Activated T-cell treated with anti-CD3 and anti-CD28 coated beads, Interleukin-2, amount 50 U/mL, for 4 hours (primary cell): ENCODE measurements around the gene SLC25A41. TPM values are rescaled to one million over a fixed set of nuclear protein-coding genes. Genes with fewer than 3 reads are reported as not detected.

Experiments used
- ATAC-seq, 2 donors: fragments of 200-7000 bp; cut with Tn5 transposase; one replicate each; pipeline ENCODE4 v1.10.0; 2021
- DNase-seq: peaks from one replicate; pipeline ENCODE4 v3.0.0-alpha.2; 2020
- H3K27me3 Mint-ChIP-seq: one replicate; pipeline ENCODE4 v1.8.0; 2021; ENCODE audit warnings: low read depth, mixed read lengths
- H3K36me3 Mint-ChIP-seq: one replicate; pipeline ENCODE4 v1.8.0; 2022; ENCODE audit warnings: mixed read lengths; ENCODE audit not compliant: insufficient read depth
- H3K4me1 Mint-ChIP-seq: one replicate; pipeline ENCODE4 v1.8.0; 2021; ENCODE audit warnings: low read depth, mixed read lengths
- H3K4me3 Mint-ChIP-seq: one replicate; pipeline ENCODE4 v1.8.0; 2021; ENCODE audit warnings: mild to moderate bottlenecking, moderate library complexity, mixed read lengths
- H3K9me3 Mint-ChIP-seq: one replicate; pipeline ENCODE4 v1.8.0; 2021; ENCODE audit warnings: mixed read lengths
- total RNA-seq, 3 donors: library from RNA; stranded (reverse); gene quantifications; one replicate each; pipeline ENCODE4 v1.2.1, GENCODE V29; 2021

SLC25A41 gene
- total RNA-seq, 3 donors from 2014 or later: not detected

DNA sequence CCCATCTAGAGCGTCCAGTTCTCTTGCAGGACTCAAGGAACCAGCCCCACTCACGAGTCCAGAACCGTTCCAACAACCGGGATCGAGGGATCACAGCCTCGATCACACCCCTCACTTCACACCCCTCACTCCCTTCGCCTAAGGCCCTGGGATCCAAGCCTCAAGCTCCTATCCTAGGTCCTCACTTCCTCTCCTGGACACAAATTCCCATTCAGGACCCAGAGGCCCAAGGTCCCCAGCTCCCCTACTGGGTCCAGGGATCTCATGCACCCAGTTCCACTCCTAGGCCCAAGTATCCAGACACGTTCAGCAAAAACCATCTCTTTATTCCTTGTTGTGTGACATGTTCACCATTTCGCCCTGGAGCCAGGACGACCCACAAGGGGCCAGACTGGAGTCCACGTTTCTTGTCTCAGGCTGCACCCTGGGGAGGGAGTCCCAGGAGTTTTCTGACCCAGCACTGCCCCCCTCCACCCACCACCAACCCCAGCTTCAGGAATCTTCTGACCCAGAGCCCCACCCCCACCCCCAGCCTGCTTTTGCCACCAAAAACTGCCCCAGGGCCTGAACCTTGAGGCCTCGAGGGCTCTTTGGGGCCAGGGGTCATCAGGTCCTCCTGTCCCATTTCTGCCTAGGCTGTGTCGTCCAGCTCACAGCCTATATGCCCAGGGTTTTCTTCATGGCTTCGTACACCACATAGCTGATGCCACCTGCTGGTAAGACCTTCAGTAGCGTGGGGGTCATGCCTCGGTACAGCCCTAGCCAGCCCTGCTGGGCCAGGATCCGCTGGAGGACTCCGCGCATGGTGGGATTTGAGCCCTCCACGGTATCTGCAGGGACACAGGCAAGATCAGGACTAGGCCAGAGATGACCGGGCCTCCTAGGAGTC lies 7.6 kb downstream of the SLC25A41 start:
- ATAC-seq: no peak
- Mint-ChIP-seq H3K9me3 (no peaks in the 10 kb centered on the region), H3K4me1 (peaks cover 32% of the 10 kb centered on the region), H3K4me3 (peak overlapping the region; percentile 80), H3K27me3 (no peaks in the 10 kb centered on the region), H3K36me3 (peaks cover 7% of the 10 kb centered on the region)
- no peak for DNase-seq

DNA sequence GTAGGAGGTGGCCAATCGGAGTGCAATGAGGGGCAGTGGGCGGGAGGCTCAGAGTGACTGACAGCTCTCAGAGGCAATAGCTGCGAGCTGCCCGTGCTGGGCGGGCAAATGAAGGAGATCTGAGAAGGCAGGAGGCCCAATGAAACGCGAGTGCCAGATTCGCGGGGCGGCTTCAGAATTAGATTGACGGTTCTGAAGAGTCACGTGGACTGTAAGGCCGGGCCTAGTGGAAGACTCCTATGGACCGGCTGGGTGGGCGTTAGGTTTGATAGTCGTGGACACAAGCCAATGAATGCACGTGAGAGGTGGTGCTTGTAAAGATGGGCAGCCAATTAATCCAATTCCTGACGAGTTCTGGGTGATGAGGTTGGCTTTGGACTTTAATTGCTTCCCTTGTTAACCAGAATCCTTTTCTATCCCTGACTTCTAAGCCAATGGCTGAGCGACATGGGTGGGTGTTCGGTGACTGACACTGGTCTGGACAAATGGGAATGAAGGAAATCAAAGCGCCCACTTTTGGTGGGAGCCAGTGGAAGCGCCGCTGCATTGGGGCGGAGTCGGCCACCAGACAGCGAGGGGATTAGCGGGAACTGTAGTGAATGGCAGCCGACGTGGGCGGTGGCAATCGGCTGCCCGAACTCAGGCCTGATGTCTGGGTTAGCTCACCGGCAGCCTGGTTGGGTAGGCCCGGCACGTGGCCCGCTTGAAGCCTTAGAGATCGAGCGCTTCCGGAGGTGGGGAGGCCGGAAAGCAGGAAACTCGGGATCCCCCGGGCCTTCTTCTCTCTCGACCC lies 8.4 kb downstream of the SLC25A41 start:
- ATAC-seq (peak; percentile 87 to 88), DNase-seq (peak; percentile 98)
- no peaks in the 10 kb centered on the region for H3K9me3 Mint-ChIP-seq
- H3K27me3 Mint-ChIP-seq: no peaks in the 10 kb centered on the region
- H3K4me3 Mint-ChIP-seq: peak overlapping the region; percentile 80
- peaks cover 15% of the 10 kb centered on the region for H3K36me3 Mint-ChIP-seq
- peaks cover 35% of the 10 kb centered on the region for H3K4me1 Mint-ChIP-seq

DNA sequence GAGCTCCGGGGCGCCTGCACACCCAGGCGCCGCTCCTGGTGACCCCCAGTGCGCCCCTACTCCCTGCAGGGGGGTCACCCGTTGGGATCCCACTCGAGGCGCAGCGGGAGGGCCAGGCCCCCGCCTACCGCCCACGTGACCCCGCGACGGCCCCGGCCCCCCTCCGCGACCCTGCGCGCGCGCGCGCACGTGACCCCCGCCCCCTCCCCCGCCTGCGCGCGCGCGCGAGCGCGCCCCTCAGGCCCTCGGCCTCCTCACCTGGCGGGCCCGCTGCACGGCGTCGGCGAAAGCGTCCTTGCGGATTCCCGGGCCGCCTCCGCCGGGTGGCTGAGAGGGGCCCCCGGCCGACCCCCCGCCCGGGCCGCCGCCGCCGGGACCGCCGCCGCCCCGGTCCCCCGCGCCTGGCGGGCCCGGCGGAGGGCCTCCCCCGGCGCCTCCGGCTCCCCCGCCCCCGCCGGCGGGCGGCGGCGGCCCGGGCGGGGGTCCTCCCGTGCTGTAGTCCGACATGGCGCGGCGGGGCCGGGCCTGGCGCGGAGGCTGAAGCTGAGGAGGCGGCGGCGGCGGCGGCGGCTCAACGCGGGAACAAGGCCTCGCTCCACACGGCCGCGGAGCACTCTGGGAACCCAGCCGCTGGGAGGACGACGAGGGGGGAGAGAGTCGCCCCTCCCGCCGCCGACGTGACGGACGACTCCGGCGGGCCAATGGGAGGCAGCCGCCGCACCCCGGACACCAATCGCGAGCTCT lies 9.2 kb downstream of the SLC25A41 start, which contains the start of gene KHSRP:
Gene KHSRP, minus strand, starts transcription at position 617 of the 744 bp plus-strand sequence. Its CDS starts 110 bp downstream, at position 507.
- H3K9me3 Mint-ChIP-seq: no peaks in the 10 kb centered on the region
- no peaks in the 10 kb centered on the region for H3K27me3 Mint-ChIP-seq
- DNase-seq (peak; percentile 48), ATAC-seq (no peak)
- peaks cover 20% of the 10 kb centered on the region for H3K36me3 Mint-ChIP-seq
- peaks cover 33% of the 10 kb centered on the region for H3K4me1 Mint-ChIP-seq
- H3K4me3 Mint-ChIP-seq: peak within 1 kb of the TSS; percentile 94

DNA sequence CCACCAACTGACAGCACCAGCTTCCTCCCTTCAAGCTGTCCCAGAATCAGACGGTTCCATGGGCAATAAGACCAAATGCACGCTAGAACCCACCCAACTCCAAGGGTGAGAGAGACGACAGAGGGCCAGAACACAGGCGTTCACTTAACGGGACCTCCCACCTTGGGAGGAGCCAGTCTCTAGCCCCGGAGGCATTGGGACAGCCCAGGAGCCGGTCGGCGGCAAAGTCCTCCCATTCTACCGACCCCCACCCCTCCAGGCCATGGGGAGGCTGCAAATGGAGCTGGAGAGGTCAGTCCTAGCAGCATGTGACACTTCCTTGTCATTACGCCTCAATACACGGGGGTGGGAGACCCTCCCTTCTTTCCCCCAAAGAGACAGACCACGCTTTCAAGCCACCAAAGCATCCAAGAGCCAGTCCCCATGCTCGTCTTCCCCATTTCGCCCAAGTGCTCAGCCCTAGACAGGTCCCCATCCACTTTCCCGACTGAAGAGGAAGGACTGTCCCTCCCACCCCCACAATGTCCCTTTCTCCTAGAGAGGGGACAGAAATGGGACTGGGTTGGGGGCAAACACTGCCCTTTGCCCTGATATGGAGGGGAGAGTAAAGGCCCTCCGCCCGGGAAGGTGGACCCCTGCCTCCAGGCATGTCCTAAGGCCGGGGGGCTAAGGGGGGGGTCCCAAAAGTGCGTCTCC lies 9.9 kb downstream of the SLC25A41 start:
- Mint-ChIP-seq H3K4me3 (peak overlapping the region; percentile 94), H3K27me3 (no peaks in the 10 kb centered on the region), H3K36me3 (peaks cover 22% of the 10 kb centered on the region), H3K4me1 (peaks cover 33% of the 10 kb centered on the region), H3K9me3 (no peaks in the 10 kb centered on the region)
- DNase-seq: no peak
- no peak for ATAC-seq

DNA sequence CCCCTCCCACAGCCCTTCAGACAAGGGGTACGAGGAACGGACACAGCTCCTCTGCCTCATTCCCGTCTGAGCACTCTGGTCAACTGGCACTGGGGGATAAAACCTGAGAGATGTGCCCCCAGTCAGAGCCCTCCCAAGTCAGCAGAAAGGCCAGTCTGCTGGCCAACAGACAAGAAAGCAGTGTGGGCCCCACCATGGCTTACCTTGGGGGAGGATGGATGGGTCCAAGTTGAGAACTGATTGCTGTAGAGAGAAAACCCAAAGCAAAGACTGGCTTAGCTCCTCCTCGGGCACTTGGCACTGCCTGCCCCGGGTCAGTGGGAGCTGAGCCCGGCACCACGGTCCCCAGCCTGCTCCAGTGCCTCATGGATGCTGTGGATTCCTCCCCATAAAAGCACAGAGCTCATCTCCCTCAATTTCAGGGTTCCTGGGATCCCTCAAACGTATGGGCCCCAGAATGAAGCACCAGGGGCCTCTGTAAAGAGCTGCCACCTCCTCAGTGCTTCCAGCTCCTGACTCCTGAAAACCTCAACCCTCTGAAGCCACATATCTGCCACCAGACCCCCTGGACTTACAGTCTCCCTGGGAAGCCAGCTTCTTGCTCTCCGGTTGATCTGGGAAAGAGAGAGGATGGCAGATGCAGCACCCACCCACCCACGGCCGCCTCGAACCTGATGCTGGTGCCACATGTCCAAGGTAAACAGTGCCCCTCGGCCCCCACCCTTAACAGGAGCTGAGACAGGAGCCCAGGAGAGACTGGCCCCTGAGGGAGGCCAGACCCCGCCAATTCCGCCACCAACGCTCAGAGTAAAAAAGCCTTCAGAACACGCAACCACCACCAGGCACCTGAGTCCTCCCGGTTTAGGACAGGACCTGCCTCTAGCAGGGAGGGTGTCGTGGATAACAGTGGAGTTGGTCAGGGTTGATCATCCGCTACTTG lies 12.2 kb downstream of the SLC25A41 start:
- Mint-ChIP-seq H3K4me3 (peak overlapping the region; percentile 94), H3K27me3 (no peaks in the 10 kb centered on the region), H3K4me1 (peaks cover 33% of the 10 kb centered on the region), H3K9me3 (no peaks in the 10 kb centered on the region), H3K36me3 (peaks cover 25% of the 10 kb centered on the region)
- DNase-seq (no peak), ATAC-seq (no peak)

DNA sequence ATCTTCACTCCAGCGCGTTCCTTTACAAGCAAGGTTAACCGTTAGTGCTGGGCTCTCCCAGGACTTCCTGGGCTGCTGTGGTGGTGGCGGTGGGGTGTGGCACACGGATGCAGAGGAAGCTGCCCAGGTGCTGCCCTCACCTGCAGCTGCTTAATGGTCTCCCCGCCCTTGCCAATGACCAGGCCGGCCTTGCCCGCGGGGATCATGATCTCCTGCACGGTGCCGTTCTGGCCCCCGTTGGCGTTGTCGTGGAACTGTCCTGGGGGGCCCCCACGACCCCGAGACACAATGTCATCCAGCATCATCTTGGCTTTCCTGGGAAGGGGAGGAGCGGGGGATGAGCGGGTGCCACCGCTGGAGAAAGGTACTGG lies 15.0 kb downstream of the SLC25A41 start:
- ATAC-seq: no peak
- no peak overlapping the region for H3K4me3 Mint-ChIP-seq
- H3K36me3 Mint-ChIP-seq: peaks cover 31% of the 10 kb centered on the region

DNA sequence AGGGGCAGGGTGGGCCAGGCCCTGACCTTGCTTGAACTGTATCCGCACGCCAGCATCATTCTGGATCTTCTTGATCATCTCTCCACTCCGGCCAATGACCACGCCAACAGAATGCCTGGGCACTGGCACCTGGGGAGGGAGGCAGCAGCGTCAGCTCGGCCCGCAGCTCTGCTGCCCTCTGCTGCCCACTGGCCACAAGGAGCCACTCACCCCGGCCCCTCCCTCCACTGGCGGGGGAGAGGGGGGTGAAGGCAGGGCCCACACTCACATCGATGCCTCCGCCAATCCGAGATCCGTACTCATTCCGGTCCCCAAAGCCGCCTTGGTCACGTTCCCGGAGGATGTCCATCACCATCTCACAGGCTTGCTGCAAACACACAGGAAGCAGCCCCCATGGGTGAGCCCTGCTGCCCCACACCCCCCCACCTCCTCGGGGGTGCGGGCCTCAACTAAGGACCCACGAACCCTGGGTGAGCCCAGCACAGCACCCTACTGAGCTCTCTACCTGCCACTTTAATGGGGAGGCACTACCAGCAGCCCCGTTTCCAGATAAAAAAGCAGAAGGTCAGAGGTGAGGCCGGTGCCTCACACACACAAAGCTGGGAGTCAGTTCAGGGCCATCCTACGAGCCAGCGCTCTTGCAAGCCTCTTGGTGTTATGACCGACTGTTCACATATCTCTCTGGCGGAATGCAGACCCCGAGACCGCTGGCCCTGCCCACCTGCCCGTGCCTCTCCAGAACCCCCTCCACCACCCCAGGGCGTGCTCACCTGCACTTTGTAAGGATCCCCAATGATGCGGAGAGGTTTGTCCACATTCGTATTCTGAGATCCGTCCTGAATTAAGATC lies 15.6 kb downstream of the SLC25A41 start:
- no peak for DNase-seq
- peaks cover 31% of the 10 kb centered on the region for H3K36me3 Mint-ChIP-seq
- H3K27me3 Mint-ChIP-seq: no peaks in the 10 kb centered on the region
- peaks cover 19% of the 10 kb centered on the region for H3K4me1 Mint-ChIP-seq
- H3K9me3 Mint-ChIP-seq: no peaks in the 10 kb centered on the region
- ATAC-seq: no peak
- H3K4me3 Mint-ChIP-seq: no peak overlapping the region

More for the DNA sequence above, 15.0 kb downstream of the SLC25A41 start:
- no peaks in the 10 kb centered on the region for H3K27me3 Mint-ChIP-seq
- H3K4me1 Mint-ChIP-seq: peaks cover 24% of the 10 kb centered on the region
- no peaks in the 10 kb centered on the region for H3K9me3 Mint-ChIP-seq
- no peak for DNase-seq

DNA sequence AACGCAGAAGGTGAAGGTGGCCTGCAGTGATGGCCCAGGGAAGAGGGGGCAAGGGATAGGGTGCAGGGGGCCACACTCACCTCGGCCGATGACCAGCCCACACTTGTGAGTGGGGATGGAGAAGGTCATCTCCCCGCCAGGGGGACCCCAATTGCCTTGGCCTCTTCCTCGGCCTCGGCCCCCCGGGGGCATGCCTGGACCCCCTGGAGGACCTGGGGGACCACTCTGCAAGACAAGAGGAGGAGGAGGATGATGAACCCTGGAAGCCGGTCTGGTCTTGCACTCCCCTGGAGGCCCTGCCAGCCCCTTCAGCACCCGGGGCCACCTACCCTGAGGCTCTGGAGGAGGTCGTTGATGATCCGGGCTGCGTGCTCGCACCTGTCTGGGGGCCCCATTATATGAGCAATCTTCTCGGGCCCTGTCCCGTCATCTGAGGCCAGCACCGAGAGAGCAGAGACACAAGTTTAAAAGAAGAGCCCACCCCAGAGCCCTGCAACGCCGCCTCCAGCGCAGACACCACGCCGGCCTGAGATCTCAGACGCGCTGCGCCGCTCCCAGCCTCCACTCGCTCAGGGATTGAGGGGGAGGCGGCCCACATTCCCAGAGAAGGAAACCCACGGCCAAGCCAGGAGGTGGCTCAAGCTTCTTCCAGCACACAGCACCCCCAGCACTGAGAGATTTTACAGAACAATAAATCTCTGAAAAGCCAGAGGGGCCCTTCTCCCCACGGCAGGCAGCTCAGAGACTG lies 16.7 kb downstream of the SLC25A41 start:
- Mint-ChIP-seq H3K9me3 (no peaks in the 10 kb centered on the region), H3K4me1 (peaks cover 8% of the 10 kb centered on the region), H3K36me3 (peaks cover 25% of the 10 kb centered on the region), H3K27me3 (no peaks in the 10 kb centered on the region), H3K4me3 (no peak overlapping the region)
- no peak for ATAC-seq
- no peak for DNase-seq

DNA sequence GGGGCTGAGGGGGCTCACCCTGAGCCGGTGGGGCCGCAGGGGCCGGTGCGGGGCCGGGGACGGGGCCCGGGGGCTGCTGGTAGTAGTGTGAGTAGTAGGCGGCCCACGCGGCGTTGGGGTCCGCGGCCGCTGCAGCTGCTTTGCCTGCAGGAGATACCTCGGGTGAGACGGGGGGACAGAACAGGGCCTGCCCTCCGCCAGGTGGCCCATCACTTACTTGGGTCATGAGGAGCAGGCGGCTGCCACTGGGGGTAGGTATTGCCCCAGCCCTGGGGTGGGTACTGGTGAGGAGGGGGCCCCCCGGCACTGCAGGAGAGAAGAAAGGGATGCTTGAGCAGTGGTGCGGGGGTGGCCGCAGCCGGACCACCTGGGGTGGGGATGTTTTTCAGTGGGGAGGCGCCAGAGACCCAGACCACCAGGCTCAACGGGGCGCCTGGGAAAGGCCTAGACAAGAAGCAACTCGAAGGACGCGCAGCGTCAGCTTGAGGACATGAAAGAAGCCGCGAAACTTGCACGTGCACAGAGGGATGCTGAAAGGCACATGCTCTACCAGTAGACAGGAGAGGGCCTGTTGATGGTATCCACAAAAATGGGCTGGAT lies 17.9 kb downstream of the SLC25A41 start:
- Mint-ChIP-seq H3K36me3 (peaks cover 21% of the 10 kb centered on the region), H3K9me3 (no peaks in the 10 kb centered on the region), H3K4me3 (no peak overlapping the region), H3K4me1 (peaks cover under 1% of the 10 kb centered on the region), H3K27me3 (no peaks in the 10 kb centered on the region)
- ATAC-seq (no peak), DNase-seq (no peak)

DNA sequence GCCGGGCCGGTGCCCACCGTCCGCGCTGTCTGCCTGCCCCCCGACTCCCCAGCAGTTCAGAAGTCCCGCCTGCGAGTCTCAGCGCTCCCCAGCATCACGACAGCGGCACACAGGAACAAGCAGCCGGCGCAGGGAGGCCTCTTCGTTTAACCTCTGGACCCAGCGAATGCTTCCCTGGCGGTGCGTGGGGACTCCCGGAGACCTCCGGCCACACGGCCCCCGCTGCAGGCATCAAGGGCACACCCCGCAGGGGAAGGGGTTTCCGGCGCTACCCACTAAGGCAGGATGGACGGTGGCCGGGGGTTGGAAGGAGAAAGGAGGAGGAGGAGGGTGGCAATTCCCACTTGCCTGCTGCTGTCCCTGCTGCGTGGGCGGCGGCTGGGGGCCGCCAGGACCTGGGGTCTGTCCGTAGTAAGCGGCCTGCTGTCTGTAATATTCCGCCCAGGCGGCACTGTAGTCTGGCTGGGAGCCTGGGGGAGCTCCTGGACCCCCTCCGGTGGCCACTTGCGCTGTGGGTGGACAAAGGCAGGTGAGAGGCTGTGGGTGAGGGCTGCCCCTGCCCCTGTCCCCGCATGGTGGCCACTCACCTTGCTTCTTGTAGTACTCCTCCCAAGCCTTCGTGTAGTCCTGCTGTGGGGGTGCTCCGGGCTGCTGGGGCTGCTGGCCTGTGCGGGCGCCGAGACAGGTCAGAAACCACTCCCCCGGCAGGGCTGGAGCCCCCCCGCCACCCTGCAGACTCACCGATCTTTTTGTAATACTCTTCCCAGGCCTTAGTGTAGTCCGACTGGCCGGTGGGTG lies 18.6 kb downstream of the SLC25A41 start:
- H3K4me1 Mint-ChIP-seq: no peaks in the 10 kb centered on the region
- H3K36me3 Mint-ChIP-seq: peaks cover 16% of the 10 kb centered on the region
- no peaks in the 10 kb centered on the region for H3K27me3 Mint-ChIP-seq
- ATAC-seq (no peak), DNase-seq (no peak)
- H3K4me3 Mint-ChIP-seq: no peak overlapping the region
- no peaks in the 10 kb centered on the region for H3K9me3 Mint-ChIP-seq
